SK-N-SH treated with all-trans-retinoic acid at 6 μM for 48 hours (cell line): ENCODE measurements around the gene GPSM1.

ENCODE experiments used
- ATAC-seq: fragments of 200-7000 bp; cut with Tn5 transposase; 3 replicates; pipeline ENCODE4 v1.9.1; 2020; ENCODE audit warnings: mild to moderate bottlenecking, moderate library complexity
- ARNTL ChIP-seq: fragments of 450-650 bp; formaldehyde crosslinking; IDR thresholded peaks from 2 replicates; pipeline ENCODE4 v1.5.0; 2020; ENCODE audit warnings: low read depth, mild to moderate bottlenecking, moderate library complexity, borderline replicate concordance
- BACH2 ChIP-seq: fragments of 250-450 bp; sonication (Bioruptor Pico); IDR thresholded peaks from 2 replicates; pipeline ENCODE4 v1.9.0; 2021; ENCODE audit warnings: mild to moderate bottlenecking, borderline replicate concordance
- CSDC2 ChIP-seq: fragments of 250-450 bp; sonication (Bioruptor Pico); IDR thresholded peaks from 2 replicates; pipeline ENCODE4 v1.5.0; 2020; ENCODE audit warnings: mild to moderate bottlenecking, moderate library complexity
- ESRRG ChIP-seq: fragments of 250-450 bp; sonication (Bioruptor Pico); IDR thresholded peaks from 2 replicates; pipeline ENCODE4 v1.6.1; 2021; ENCODE audit warnings: mild to moderate bottlenecking
- OSR1 ChIP-seq: fragments of 250-450 bp; sonication (Bioruptor Pico); IDR thresholded peaks from 2 replicates; pipeline ENCODE4 v1.8.0; 2022; ENCODE audit warnings: moderate library complexity, mild to moderate bottlenecking, inconsistent platforms
- PATZ1 ChIP-seq: fragments of 250-450 bp; sonication (Bioruptor Pico); IDR thresholded peaks from 2 replicates; pipeline ENCODE4 v1.8.0; 2020; ENCODE audit warnings: mild to moderate bottlenecking, moderate library complexity, borderline replicate concordance
- PPARA ChIP-seq: fragments of 250-450 bp; sonication (Bioruptor Pico); IDR thresholded peaks from 2 replicates; pipeline ENCODE4 v1.5.0; 2020; ENCODE audit warnings: mild to moderate bottlenecking, borderline replicate concordance
- RARB ChIP-seq: fragments of 250-450 bp; sonication (Bioruptor Pico); IDR thresholded peaks from 2 replicates; pipeline ENCODE4 v1.8.0; 2021; ENCODE audit warnings: mild to moderate bottlenecking, moderate library complexity
- SNAI2 ChIP-seq: fragments of 250-450 bp; sonication (Bioruptor Pico); IDR thresholded peaks from 2 replicates; pipeline ENCODE4 v1.5.0; 2020; ENCODE audit warnings: mild to moderate bottlenecking, moderate library complexity
- TCF4 ChIP-seq: fragments of 250-450 bp; sonication (Bioruptor Pico); IDR thresholded peaks from 2 replicates; pipeline ENCODE4 v1.8.0; 2021; ENCODE audit warnings: mild to moderate bottlenecking, moderate library complexity, borderline replicate concordance
- TOX ChIP-seq: fragments of 250-450 bp; sonication (Bioruptor Pico); IDR thresholded peaks from 2 replicates; pipeline ENCODE4 v1.8.0; 2021; ENCODE audit warnings: mild to moderate bottlenecking, moderate library complexity, borderline replicate concordance
- TSHZ2 ChIP-seq: fragments of 250-450 bp; sonication (Bioruptor Pico); IDR thresholded peaks from 2 replicates; pipeline ENCODE4 v1.5.0; 2020; ENCODE audit warnings: mild to moderate bottlenecking, moderate library complexity
- ZFP3 ChIP-seq: fragments of 250-450 bp; sonication (Bioruptor Pico); IDR thresholded peaks from 2 replicates; pipeline ENCODE4 v1.5.0; 2020; ENCODE audit warnings: mild to moderate bottlenecking, moderate library complexity
- ZFP30 ChIP-seq: fragments of 450-650 bp; formaldehyde crosslinking; IDR thresholded peaks from 2 replicates; pipeline ENCODE4 v1.5.0; 2022; ENCODE audit warnings: mild to moderate bottlenecking, moderate library complexity
- ZNF70 ChIP-seq: fragments of 450-650 bp; formaldehyde crosslinking; IDR thresholded peaks from 2 replicates; pipeline ENCODE4 v1.5.0; 2020; ENCODE audit warnings: mild to moderate bottlenecking, moderate library complexity
- TF ChIP-seq, protein P1 (sequence below): fragments of 250-450 bp; sonication (Bioruptor Pico); IDR thresholded peaks from 2 replicates; pipeline ENCODE4 v1.8.0; 2021; ENCODE audit warnings: low read depth, mild to moderate bottlenecking, moderate library complexity, borderline replicate concordance

The GPSM1 gene

GRCh38 chr9:136303825-136304416 lies 23.4 kb upstream of the GPSM1 start, which contains the start of gene CCDC187 (continued):
- no peak for TF ChIP-seq TSHZ2 (CRISPR knock-in tag)

- TF ChIP-seq PATZ1 (CRISPR knock-in tag) (no peak), TSHZ2 (CRISPR knock-in tag) (no peak), PPARA (CRISPR knock-in tag) (no peak), ESRRG (CRISPR knock-in tag) (no peak)
- no peak for ATAC-seq
Measured at GRCh38 chr9:136304456-136304855, 22.9 kb upstream of the GPSM1 start.

DNA sequence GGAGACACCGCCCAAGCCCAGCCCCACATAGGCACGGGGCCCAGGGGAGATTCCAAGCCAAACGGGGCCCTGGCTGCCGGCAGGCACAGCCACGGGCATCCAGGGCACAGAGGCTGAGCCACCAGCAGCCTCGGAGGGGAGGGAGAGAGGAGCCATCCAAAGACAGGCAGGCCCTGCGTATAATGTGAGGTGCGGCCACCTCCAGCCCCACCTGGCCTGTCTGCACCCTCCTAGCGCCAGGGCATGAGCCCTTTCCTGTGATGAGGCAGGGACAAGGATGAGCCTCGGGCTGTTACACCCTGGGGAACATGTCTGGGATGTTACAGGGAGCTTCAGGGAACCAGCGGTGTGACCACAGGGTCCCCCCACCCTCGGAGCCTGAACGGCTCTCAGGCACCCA lies 22.4 kb upstream of the GPSM1 start:
- ATAC-seq, result 0 out of 3 replicates have a peak, but pooled peaks have one; percentile 6
- no peak for TF ChIP-seq TCF4 (CRISPR knock-in tag)
- no peak for TF ChIP-seq SNAI2 (CRISPR knock-in tag)
- no peak for TF ChIP-seq BACH2
- no peak for TF ChIP-seq OSR1
- no peak for TF ChIP-seq ZFP3 (CRISPR knock-in tag)
- no peak for TF ChIP-seq CSDC2
- no peak for TF ChIP-seq TOX (CRISPR knock-in tag)
- no peak for TF ChIP-seq PPARA (CRISPR knock-in tag)
- TF ChIP-seq, protein P1, sequence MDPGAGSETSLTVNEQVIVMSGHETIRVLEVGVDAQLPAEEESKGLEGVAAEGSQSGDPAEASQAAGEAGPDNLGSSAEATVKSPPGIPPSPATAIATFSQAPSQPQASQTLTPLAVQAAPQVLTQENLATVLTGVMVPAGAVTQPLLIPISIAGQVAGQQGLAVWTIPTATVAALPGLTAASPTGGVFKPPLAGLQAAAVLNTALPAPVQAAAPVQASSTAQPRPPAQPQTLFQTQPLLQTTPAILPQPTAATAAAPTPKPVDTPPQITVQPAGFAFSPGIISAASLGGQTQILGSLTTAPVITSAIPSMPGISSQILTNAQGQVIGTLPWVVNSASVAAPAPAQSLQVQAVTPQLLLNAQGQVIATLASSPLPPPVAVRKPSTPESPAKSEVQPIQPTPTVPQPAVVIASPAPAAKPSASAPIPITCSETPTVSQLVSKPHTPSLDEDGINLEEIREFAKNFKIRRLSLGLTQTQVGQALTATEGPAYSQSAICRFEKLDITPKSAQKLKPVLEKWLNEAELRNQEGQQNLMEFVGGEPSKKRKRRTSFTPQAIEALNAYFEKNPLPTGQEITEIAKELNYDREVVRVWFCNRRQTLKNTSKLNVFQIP (CRISPR knock-in tag), result no peak
- TF ChIP-seq ZFP30 (CRISPR knock-in tag), result no peak

DNA sequence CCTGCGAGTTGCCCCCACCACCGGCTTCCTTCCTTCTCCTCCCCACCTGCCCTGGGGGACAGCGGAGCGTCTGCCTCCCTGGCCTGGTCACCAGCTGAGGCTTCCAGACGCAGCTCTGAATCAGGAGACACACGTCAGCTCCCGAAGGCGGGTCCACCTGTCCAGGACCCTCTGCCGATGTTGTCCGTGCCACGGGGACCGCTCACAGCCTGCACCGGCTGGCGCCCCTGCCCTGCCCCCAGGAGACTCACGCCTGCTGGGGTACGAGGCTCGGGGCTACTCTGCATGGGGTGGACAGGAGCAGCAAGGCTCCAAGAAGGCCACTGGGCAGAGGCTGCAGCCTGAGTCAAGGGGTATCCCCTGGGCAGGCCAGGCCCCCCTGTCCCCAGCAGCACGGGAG lies 21.5 kb upstream of the GPSM1 start:
- ATAC-seq, result peak; percentile 41

More for the DNA sequence above, 21.5 kb upstream of the GPSM1 start:
- TF ChIP-seq RARB (CRISPR knock-in tag) (no peak), ZNF70 (no peak), TCF4 (CRISPR knock-in tag) (no peak), PPARA (CRISPR knock-in tag) (no peak), ARNTL (CRISPR knock-in tag) (no peak), PATZ1 (CRISPR knock-in tag) (no peak)
